Measurements from ENCODE around the gene RUNX2.

DNA sequence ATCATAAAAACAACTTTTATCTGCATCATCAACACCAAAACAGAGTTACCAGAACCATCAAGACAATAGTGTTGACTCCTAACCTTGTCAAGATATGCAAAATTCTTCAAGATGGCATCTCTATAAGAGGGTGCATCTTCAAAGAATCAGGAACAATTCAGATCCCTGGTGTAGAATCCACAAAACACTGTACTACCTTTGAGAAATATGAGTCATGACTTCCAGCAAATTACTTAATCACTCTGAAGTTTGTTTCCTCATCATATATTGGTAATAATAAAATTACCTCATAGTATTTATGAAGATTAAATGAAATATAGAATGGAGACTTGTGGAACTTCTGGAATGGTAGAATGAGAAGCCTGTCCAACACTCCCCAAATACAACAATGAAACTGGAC is 270.9 kb downstream of the RUNX2 start:
- TF ChIP-seq, protein P1, sequence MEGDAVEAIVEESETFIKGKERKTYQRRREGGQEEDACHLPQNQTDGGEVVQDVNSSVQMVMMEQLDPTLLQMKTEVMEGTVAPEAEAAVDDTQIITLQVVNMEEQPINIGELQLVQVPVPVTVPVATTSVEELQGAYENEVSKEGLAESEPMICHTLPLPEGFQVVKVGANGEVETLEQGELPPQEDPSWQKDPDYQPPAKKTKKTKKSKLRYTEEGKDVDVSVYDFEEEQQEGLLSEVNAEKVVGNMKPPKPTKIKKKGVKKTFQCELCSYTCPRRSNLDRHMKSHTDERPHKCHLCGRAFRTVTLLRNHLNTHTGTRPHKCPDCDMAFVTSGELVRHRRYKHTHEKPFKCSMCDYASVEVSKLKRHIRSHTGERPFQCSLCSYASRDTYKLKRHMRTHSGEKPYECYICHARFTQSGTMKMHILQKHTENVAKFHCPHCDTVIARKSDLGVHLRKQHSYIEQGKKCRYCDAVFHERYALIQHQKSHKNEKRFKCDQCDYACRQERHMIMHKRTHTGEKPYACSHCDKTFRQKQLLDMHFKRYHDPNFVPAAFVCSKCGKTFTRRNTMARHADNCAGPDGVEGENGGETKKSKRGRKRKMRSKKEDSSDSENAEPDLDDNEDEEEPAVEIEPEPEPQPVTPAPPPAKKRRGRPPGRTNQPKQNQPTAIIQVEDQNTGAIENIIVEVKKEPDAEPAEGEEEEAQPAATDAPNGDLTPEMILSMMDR (IDR thresholded peaks at IDR 0.05; ENCODE audit: low read length) = no peak
- TF ChIP-seq EZH2 (IDR thresholded peaks at IDR 0.05; ENCODE audit: borderline replicate concordance, low read length) = no peak

Data from OCI-LY1 (cell line).